NB4 (cell line): ENCODE data around the gene AGPAT3.

Source experiments
- DNase-seq: peaks from one replicate; pipeline ENCODE4 v3.0.0; 2010; ENCODE audit warnings: low read depth
- H3K4me3 ChIP-seq: one replicate; pipeline ENCODE4 v1.5.1; 2011; ENCODE audit warnings: mild to moderate bottlenecking, low read depth, low read length, moderate library complexity
- CTCF ChIP-seq: IDR thresholded peaks from one replicate; pipeline ENCODE4 v1.5.1; 2012; ENCODE audit warnings: low read depth, low read length
- MAX ChIP-seq: IDR thresholded peaks from 2 replicates; pipeline ENCODE4 v1.6.1; 2011; ENCODE audit warnings: low read depth, low read length
- MYC ChIP-seq: IDR thresholded peaks from 2 replicates; pipeline ENCODE4 v1.6.1; 2011; ENCODE audit warnings: low read depth, low read length
- POLR2A ChIP-seq: IDR thresholded peaks from 2 replicates; pipeline ENCODE4 v1.6.1; 2011; ENCODE audit warnings: mild to moderate bottlenecking; ENCODE audit not compliant: insufficient read length; ENCODE audit errors: extremely low read depth

The AGPAT3 gene

GRCh38 chr21:43848771-43849170, 16.3 kb upstream of the AGPAT3 start:
- DNase-seq, result no peak
- TF ChIP-seq POLR2A (no peak), MYC (no peak), MAX (no peak), CTCF (no peak)

GRCh38 chr21:43849532-43850299, 15.3 kb upstream of the AGPAT3 start:
- no peak overlapping the region for H3K4me3 ChIP-seq
- DNase-seq, result no peak
- TF ChIP-seq MAX, result no peak
- no peak for TF ChIP-seq MYC
- TF ChIP-seq POLR2A, result no peak
- no peak for TF ChIP-seq CTCF

More at GRCh38 chr21:43848771-43849170, 16.3 kb upstream of the AGPAT3 start:
- H3K4me3 ChIP-seq, result no peak overlapping the region

- no peak for TF ChIP-seq POLR2A
- no peak for TF ChIP-seq CTCF
- TF ChIP-seq MYC, result no peak
- no peak for TF ChIP-seq MAX
- H3K4me3 ChIP-seq, result no peak overlapping the region
- peak; percentile 30 for DNase-seq
These were observed 14.2 kb upstream of the AGPAT3 start for GRCh38 chr21:43850728-43851295.

- no peak for DNase-seq
- TF ChIP-seq MYC, result no peak
- no peak for TF ChIP-seq CTCF
- TF ChIP-seq MAX, result no peak
- no peak for TF ChIP-seq POLR2A
- no peak overlapping the region for H3K4me3 ChIP-seq
These were observed 13.4 kb upstream of the AGPAT3 start for GRCh38 chr21:43851593-43851992.

GRCh38 chr21:43853851-43854772, 10.9 kb upstream of the AGPAT3 start:
- TF ChIP-seq POLR2A (no peak), MYC (no peak), MAX (no peak), CTCF (no peak)
- no peak for DNase-seq
- no peak overlapping the region for H3K4me3 ChIP-seq
